ENCODE measurements around the gene HDGFL2. TPM values are rescaled to one million over a fixed set of nuclear protein-coding genes. Genes with fewer than 3 reads are reported as not detected.
A peak's percentile ranks its signal among the peaks of the same experiment; 100 is the strongest.

Gene HDGFL2
- total RNA-seq, 1 experiment from 2014 or later, result 75.2 TPM

DNA sequence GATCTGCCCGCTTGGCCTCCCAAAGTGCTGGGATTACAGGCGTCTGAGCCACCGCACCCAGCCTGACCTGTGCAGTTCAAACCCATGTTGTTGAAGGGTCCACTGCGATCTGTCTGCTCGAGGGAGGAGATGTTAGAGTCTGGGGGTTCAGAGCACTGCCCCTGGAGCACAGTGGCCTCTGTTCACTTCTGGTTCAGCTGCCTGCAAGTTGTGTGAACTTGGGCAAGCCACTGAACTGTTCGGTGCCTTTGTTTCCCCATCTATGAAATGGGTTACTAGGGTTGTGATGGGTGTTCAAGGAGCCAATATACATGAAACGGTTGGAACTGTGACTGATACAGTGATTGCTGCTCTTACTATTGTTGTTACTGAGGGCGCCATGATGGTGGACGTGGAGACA is 61.2 kb downstream of the HDGFL2 start:
- no peak overlapping the region for H3K27ac ChIP-seq (ENCODE audit: low read depth, low read length)
- ChIA-PET POLR2A (no interaction called here), RAD21 (ENCODE audit: low non-redundant PET in 1 of 2, low total read pairs in 2 of 2, uncharacterized antibody in 2 of 2, unreplicated experiment in 2 of 2) (no interaction called here), CTCF (no interaction called here)
- H3K9me2 ChIP-seq (ENCODE audit: insufficient read depth), result no peaks in the 10 kb centered on the region
- H3K36me3 ChIP-seq (ENCODE audit: control insufficient read depth in 1 of 2, insufficient read depth in 2 of 2, low read length in 2 of 2), result no peaks in the 10 kb centered on the region
- H3K9ac ChIP-seq (ENCODE audit: low read length), result no peak overlapping the region
- intact Hi-C loops (cut with micrococcal nuclease), result no loop called here
- H3K4me1 ChIP-seq (ENCODE audit: control insufficient read depth in 1 of 2, insufficient read depth in 2 of 2, low read length in 2 of 2), result peaks cover 12 to 25% of the 10 kb centered on the region in 2 experiments; a peak in 3 of 4 replicates
- TF ChIP-seq CBX3 (IDR thresholded peaks at IDR 0.05; ENCODE audit: low read depth) (no peak), EZH2 (IDR thresholded peaks at IDR 0.05) (no peak), TCF7L2 (IDR thresholded peaks at IDR 0.05; ENCODE audit: borderline replicate concordance, extremely low read depth, insufficient read depth, insufficient read length) (no peak), ZFX (IDR thresholded peaks at IDR 0.05) (no peak), FOSL1 (IDR thresholded peaks at IDR 0.05; ENCODE audit: low read depth) (no peak)
- TF ChIP-seq, protein P1, sequence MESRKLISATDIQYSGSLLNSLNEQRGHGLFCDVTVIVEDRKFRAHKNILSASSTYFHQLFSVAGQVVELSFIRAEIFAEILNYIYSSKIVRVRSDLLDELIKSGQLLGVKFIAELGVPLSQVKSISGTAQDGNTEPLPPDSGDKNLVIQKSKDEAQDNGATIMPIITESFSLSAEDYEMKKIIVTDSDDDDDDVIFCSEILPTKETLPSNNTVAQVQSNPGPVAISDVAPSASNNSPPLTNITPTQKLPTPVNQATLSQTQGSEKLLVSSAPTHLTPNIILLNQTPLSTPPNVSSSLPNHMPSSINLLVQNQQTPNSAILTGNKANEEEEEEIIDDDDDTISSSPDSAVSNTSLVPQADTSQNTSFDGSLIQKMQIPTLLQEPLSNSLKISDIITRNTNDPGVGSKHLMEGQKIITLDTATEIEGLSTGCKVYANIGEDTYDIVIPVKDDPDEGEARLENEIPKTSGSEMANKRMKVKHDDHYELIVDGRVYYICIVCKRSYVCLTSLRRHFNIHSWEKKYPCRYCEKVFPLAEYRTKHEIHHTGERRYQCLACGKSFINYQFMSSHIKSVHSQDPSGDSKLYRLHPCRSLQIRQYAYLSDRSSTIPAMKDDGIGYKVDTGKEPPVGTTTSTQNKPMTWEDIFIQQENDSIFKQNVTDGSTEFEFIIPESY (IDR thresholded peaks at IDR 0.05; ENCODE audit: extremely low read depth, insufficient replicate concordance, low read length), result no peak
- BruUV-seq (replicated peaks), result no TSS peak
- H4K20me1 ChIP-seq (ENCODE audit: insufficient read depth), result no peaks in the 10 kb centered on the region
- H3K4me2 ChIP-seq (ENCODE audit: low read length), result no peak overlapping the region
- no peak overlapping the region for H3K4me3 ChIP-seq (replicated peaks in 1 of 2; ENCODE audit: low read depth in 1 of 2, low read length in 2 of 2)
- H3K27me3 ChIP-seq (ENCODE audit: insufficient read depth, low read length), result no peaks in the 10 kb centered on the region
- DNase-seq (ENCODE audit: low read depth, low spot score), result no peak
- no peak overlapping the region for H2AFZ ChIP-seq (ENCODE audit: low read depth, low read length, poor library complexity, severe bottlenecking)
- no peaks in the 10 kb centered on the region for H3K79me2 ChIP-seq (ENCODE audit: insufficient read depth, low read length)
- no peaks in the 10 kb centered on the region for H3K9me3 ChIP-seq (ENCODE audit: control insufficient read depth in 1 of 2, insufficient read depth in 1 of 2, low read depth in 1 of 2, low read length in 2 of 2)
- ATAC-seq, result no peak

DNA sequence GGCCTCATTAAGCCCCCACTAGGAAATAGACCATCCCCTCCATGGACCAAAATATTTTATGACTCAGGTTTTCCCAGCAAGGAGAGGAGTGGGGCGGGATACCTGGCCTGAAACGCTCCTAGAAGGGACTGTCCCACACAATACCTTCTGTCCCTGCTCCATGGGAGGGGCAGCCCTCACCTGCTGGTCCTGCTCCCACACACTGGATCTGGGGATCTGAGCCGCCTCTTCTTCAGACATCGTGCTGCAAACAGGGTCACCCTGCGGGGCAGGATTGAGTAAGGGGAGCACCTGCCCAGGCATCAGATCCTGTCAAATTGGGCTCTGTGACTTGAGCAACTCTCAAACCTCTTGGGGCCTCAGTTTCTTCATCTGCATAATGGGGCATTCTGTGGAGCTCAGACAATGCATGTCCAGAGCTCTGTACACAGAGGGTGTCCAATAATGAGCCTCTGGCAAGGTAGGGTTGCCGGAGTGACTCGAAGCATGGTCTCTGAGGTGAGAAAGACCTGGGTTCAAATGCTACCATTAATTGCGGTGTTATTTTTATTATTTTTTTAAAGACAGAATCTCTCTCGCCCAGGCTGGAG is 61.8 kb downstream of the HDGFL2 start:
- ATAC-seq (no peak), DNase-seq (ENCODE audit: low read depth, low spot score) (no peak)
- H3K9ac ChIP-seq (ENCODE audit: low read length), result no peak overlapping the region
- H3K9me3 ChIP-seq (ENCODE audit: control insufficient read depth in 1 of 2, insufficient read depth in 1 of 2, low read depth in 1 of 2, low read length in 2 of 2), result no peaks in the 10 kb centered on the region
- BruUV-seq (replicated peaks), result no TSS peak
- intact Hi-C loops (cut with micrococcal nuclease), result no loop called here
- no peaks in the 10 kb centered on the region for H3K27me3 ChIP-seq (ENCODE audit: insufficient read depth, low read length)
- CTCF ChIA-PET, result interaction anchor here (1.3 to 2.0 kb wide), 4 partner anchors 10 to 103 kb away, joined by 3 to 76 read pairs (median 6); no protein-coding TSS in a partner anchor
- POLR2A ChIA-PET, result interaction anchor here (1.3 to 2.1 kb wide), 4 partner anchors 9 to 140 kb away, joined by 3 to 8 read pairs (median 6); no protein-coding TSS in a partner anchor
- H3K4me3 ChIP-seq (replicated peaks in 1 of 2; ENCODE audit: low read depth in 1 of 2, low read length in 2 of 2), result peak overlapping the region in 1 of 2 experiments; percentile 62; a peak in 1 of 4 replicates
- H4K20me1 ChIP-seq (ENCODE audit: insufficient read depth), result no peaks in the 10 kb centered on the region
- no peak overlapping the region for H2AFZ ChIP-seq (ENCODE audit: low read depth, low read length, poor library complexity, severe bottlenecking)
- no peaks in the 10 kb centered on the region for H3K79me2 ChIP-seq (ENCODE audit: insufficient read depth, low read length)
- no peak overlapping the region for H3K27ac ChIP-seq (ENCODE audit: low read depth, low read length)
- H3K4me2 ChIP-seq (ENCODE audit: low read length), result peak overlapping the region; percentile 91; the same call in 1 of the 2 replicates
- H3K9me2 ChIP-seq (ENCODE audit: insufficient read depth), result no peaks in the 10 kb centered on the region
- no peaks in the 10 kb centered on the region for H3K36me3 ChIP-seq (ENCODE audit: control insufficient read depth in 1 of 2, insufficient read depth in 2 of 2, low read length in 2 of 2)
- RAD21 ChIA-PET (ENCODE audit: low non-redundant PET in 1 of 2, low total read pairs in 2 of 2, uncharacterized antibody in 2 of 2, unreplicated experiment in 2 of 2), result no interaction called here
- peaks cover 12 to 25% of the 10 kb centered on the region in 2 experiments; a peak in 3 of 4 replicates for H3K4me1 ChIP-seq (ENCODE audit: control insufficient read depth in 1 of 2, insufficient read depth in 2 of 2, low read length in 2 of 2)
- TF ChIP-seq, protein P2, sequence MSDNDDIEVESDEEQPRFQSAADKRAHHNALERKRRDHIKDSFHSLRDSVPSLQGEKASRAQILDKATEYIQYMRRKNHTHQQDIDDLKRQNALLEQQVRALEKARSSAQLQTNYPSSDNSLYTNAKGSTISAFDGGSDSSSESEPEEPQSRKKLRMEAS (IDR thresholded peaks at IDR 0.05), result no peak
- no peak for TF ChIP-seq RAD21 (IDR thresholded peaks at IDR 0.05; ENCODE audit: low read depth)
- TF ChIP-seq POLR2AphosphoS5 (IDR thresholded peaks at IDR 0.05; ENCODE audit: low read depth, low read length), result no peak
- TF ChIP-seq EZH2phosphoT487 (IDR thresholded peaks at IDR 0.05; ENCODE audit: borderline replicate concordance), result no peak
- TF ChIP-seq SIN3A (IDR thresholded peaks at IDR 0.05; ENCODE audit: low read depth), result no peak
- no peak for TF ChIP-seq CEBPB (IDR thresholded peaks at IDR 0.05; ENCODE audit: low read depth)
- no peak for TF ChIP-seq POLR2A (IDR thresholded peaks at IDR 0.05; ENCODE audit: borderline replicate concordance, extremely low read depth, insufficient read depth, insufficient read length)
- no peak for TF ChIP-seq YY1 (IDR thresholded peaks at IDR 0.05; ENCODE audit: extremely low read depth, insufficient replicate concordance, low read depth, low read length)
- no peak for TF ChIP-seq ZFX (IDR thresholded peaks at IDR 0.05)
- TF ChIP-seq JUND (IDR thresholded peaks at IDR 0.05), result no peak
- no peak for TF ChIP-seq TCF7L2 (IDR thresholded peaks at IDR 0.05; ENCODE audit: borderline replicate concordance, extremely low read depth, insufficient read depth, insufficient read length)
- TF ChIP-seq SRF (IDR thresholded peaks at IDR 0.05; ENCODE audit: low read depth), result no peak
- no peak for TF ChIP-seq ELF1 (IDR thresholded peaks at IDR 0.05; ENCODE audit: borderline replicate concordance, low read depth)
- TF ChIP-seq ZNF274 (IDR thresholded peaks at IDR 0.05; ENCODE audit: low read depth, low read length), result no peak
- TF ChIP-seq SP1 (IDR thresholded peaks at IDR 0.05; ENCODE audit: low read depth), result no peak
